OCI-LY3 (cell line): ENCODE measurements around the gene EML1.

Source experiments
- H2AFZ ChIP-seq: fragments of 200-600, 300-600 bp; shearing (Covaris generic); 2 replicates; pipeline ENCODE4 v1.6.0; 2014; ENCODE audit warnings: antibody characterized with exemption, low read depth, low read length
- H3K27ac ChIP-seq: fragments of 200-600, 300-600 bp; sonication (generic); 2 replicates; pipeline ENCODE4 v1.5.1; 2014; ENCODE audit warnings: mild to moderate bottlenecking, low read length, moderate library complexity, mixed read lengths
- H3K27me3 ChIP-seq: fragments of 200-600, 300-600 bp; sonication (generic); 2 replicates; pipeline ENCODE4 v1.6.1; 2014; ENCODE audit warnings: low read depth, low read length, mixed read lengths
- H3K36me3 ChIP-seq: fragments of 200-600, 300-600 bp; sonication (generic); replicated peaks from 2 replicates; pipeline ENCODE3; 2014; ENCODE audit warnings: low read depth, low read length, mixed read lengths
- H3K4me1 ChIP-seq: fragments of 300-600, 200-600 bp; sonication (generic); 2 replicates; pipeline ENCODE4 v1.6.1; 2014; ENCODE audit warnings: low read length, mixed read lengths
- H3K4me2 ChIP-seq: fragments of 200-600, 300-600 bp; sonication (generic); 2 replicates; pipeline ENCODE4 v1.6.1; 2014; ENCODE audit warnings: low read length, mixed read lengths
- H3K4me3 ChIP-seq: fragments of 300-600, 200-600 bp; sonication (generic); 2 replicates; pipeline ENCODE4 v1.5.1; 2014; ENCODE audit warnings: antibody characterized with exemption, mild to moderate bottlenecking, low read length, moderate library complexity
- H3K79me2 ChIP-seq: fragments of 300-600, 200-600 bp; shearing (Covaris generic); 2 replicates; pipeline ENCODE4 v1.6.1; 2014; ENCODE audit warnings: mild to moderate bottlenecking, low read length, mixed read lengths
- H3K9ac ChIP-seq: fragments of 300-600, 200-600 bp; shearing (Covaris generic); 2 replicates; pipeline ENCODE4 v1.6.0; 2014; ENCODE audit warnings: mild to moderate bottlenecking, low read length, moderate library complexity
- H3K9me3 ChIP-seq: fragments of 200-600, 300-600 bp; shearing (Covaris generic); 2 replicates; pipeline ENCODE4 v1.6.1; 2014; ENCODE audit warnings: low read length, mixed read lengths; ENCODE audit not compliant: insufficient read depth
- H4K20me1 ChIP-seq: fragments of 200-600, 300-600 bp; sonication (generic); 2 replicates; pipeline ENCODE4 v1.6.1; 2016; ENCODE audit warnings: low read length, mixed read lengths; ENCODE audit not compliant: insufficient read depth
- EZH2phosphoT487 ChIP-seq: fragments of 200-600 bp; shearing (Covaris generic); IDR thresholded peaks from 2 replicates; pipeline ENCODE4 v1.6.1; 2018; ENCODE audit warnings: antibody characterized with exemption, mixed run types, low read depth
- TF ChIP-seq, protein P1 (sequence below): fragments of 200-600, 300-600 bp; sonication (generic); IDR thresholded peaks from 2 replicates; pipeline ENCODE4 v1.5.1; 2014; ENCODE audit warnings: antibody characterized with exemption, low read length, low read depth

EML1 gene

DNA sequence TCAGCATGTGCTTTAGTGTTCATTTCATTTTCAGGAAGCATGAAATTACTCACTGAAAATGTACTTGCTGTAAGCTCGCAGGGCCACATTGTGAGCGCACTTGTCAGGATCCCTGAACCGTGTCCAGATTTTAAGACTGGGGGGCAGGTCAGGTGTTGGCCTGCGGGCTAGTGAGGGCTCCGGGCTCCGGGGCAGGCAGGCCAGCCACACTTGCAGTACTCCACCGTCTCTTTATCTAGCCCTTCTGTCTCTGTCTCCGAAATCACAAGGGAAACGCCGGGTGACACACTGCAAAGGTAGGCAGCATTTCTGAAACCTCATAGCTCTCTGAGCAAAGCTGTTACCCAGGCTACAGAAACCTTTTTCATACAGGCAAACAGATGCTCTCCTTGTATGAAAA lies 98.7 kb downstream of the EML1 start:
- Histone ChIP-seq H3K27ac (peak overlapping the region; percentile 72), H3K4me1 (peaks cover 30% of the 10 kb centered on the region), H3K36me3 (peaks cover 12% of the 10 kb centered on the region), H4K20me1 (no peaks in the 10 kb centered on the region), H3K4me3 (peak overlapping the region; percentile 66), H3K9me3 (no peaks in the 10 kb centered on the region), H2AFZ (no peak overlapping the region), H3K4me2 (peak overlapping the region; percentile 85), H3K27me3 (no peaks in the 10 kb centered on the region), H3K9ac (peak overlapping the region; percentile 39), H3K79me2 (no peaks in the 10 kb centered on the region)
- TF ChIP-seq EZH2phosphoT487: no peak
- TF ChIP-seq, protein P1, sequence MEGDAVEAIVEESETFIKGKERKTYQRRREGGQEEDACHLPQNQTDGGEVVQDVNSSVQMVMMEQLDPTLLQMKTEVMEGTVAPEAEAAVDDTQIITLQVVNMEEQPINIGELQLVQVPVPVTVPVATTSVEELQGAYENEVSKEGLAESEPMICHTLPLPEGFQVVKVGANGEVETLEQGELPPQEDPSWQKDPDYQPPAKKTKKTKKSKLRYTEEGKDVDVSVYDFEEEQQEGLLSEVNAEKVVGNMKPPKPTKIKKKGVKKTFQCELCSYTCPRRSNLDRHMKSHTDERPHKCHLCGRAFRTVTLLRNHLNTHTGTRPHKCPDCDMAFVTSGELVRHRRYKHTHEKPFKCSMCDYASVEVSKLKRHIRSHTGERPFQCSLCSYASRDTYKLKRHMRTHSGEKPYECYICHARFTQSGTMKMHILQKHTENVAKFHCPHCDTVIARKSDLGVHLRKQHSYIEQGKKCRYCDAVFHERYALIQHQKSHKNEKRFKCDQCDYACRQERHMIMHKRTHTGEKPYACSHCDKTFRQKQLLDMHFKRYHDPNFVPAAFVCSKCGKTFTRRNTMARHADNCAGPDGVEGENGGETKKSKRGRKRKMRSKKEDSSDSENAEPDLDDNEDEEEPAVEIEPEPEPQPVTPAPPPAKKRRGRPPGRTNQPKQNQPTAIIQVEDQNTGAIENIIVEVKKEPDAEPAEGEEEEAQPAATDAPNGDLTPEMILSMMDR: no peak

DNA sequence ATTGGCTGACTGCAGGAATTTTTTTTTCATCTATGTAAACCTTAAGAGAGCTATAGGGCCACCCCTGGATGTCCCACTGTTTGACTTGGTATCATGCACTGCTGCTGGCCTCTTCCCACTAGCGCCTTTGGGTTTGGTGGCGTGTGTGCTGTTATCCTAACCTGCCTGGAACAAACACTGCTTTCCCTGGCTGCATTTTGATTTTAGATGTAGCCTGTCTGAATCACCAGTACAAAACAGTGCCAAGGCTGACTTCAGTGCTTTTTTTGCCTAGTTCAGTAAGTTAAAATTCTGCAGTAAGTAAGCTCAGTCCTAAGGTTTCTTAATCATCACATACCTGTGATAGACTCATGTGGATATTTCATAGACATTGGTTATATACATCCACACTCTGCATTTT lies 99.2 kb downstream of the EML1 start:
- no peaks in the 10 kb centered on the region for H3K79me2 ChIP-seq

DNA sequence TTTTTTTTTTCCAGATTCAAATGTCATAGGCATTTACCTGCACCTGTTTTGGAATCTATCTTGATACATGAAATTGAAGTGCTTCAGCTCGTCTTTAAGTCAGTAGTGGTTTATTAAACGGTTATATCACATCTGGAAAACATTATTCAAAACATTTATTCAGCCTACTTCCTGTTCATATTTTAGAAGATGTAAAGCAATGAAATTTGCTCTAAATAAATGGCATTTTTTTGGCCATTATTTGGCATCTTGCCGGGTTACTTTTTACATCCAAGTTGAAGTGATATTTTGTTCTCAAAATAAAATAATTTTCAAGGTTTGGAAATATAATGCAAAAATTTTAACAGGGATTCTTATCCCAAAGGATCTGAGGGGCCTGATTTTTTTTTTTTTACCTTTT lies 103.1 kb downstream of the EML1 start:
- H3K27ac ChIP-seq: no peak overlapping the region
- H3K4me1 ChIP-seq: peaks cover 15% of the 10 kb centered on the region
- H4K20me1 ChIP-seq: no peaks in the 10 kb centered on the region
- no peaks in the 10 kb centered on the region for H3K27me3 ChIP-seq
- no peak overlapping the region for H3K4me3 ChIP-seq
- TF ChIP-seq, protein P1: no peak
- TF ChIP-seq EZH2phosphoT487: no peak
- no peak overlapping the region for H3K4me2 ChIP-seq
- peaks cover 22% of the 10 kb centered on the region for H3K36me3 ChIP-seq
- no peaks in the 10 kb centered on the region for H3K9me3 ChIP-seq
- H3K9ac ChIP-seq: no peak overlapping the region
- no peaks in the 10 kb centered on the region for H3K79me2 ChIP-seq
- H2AFZ ChIP-seq: no peak overlapping the region

More for the DNA sequence above, 99.2 kb downstream of the EML1 start:
- Histone ChIP-seq H3K27ac (peak overlapping the region; percentile 72), H3K27me3 (no peaks in the 10 kb centered on the region), H3K9me3 (no peaks in the 10 kb centered on the region), H3K36me3 (peaks cover 12% of the 10 kb centered on the region), H4K20me1 (no peaks in the 10 kb centered on the region), H3K4me2 (peak overlapping the region; percentile 85), H3K4me3 (peak overlapping the region; percentile 66), H3K9ac (peak overlapping the region; percentile 39), H3K4me1 (peaks cover 30% of the 10 kb centered on the region), H2AFZ (no peak overlapping the region)
- TF ChIP-seq, protein P1: no peak
- TF ChIP-seq EZH2phosphoT487: no peak

DNA sequence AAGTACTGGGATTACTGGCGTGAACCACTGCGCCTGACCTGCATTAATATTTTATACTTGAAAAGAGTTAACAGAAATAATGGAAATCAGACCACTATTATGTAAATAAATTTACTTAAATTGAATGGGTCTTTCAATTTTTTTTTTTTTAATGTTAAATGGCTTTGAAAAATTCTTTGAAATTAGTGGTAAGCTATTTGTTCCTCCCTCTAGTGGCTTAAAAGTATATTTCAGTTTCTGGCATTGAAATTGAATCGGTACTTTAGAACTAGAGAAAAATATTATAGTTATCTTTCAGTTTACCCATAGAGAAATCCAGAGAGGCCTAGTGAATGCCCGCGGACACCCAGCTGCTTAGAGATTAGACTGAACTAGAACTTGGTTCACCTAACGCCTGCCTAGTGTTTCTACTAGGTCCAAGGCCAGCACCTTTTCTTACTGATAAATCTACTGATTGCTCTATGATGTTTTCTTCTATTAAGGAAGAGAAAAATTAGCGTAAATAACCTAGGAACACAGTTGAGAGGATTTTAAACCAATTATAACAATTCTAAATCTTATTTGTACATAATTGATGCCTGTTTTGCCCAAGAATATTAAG lies 106.5 kb downstream of the EML1 start:
- no peaks in the 10 kb centered on the region for H3K4me1 ChIP-seq
- H3K4me3 ChIP-seq: no peak overlapping the region
- TF ChIP-seq, protein P1: peak; percentile 56
- TF ChIP-seq EZH2phosphoT487: no peak
- H3K9ac ChIP-seq: no peak overlapping the region
- peaks cover 42% of the 10 kb centered on the region for H3K36me3 ChIP-seq
- no peak overlapping the region for H3K27ac ChIP-seq
- H2AFZ ChIP-seq: no peak overlapping the region
- no peaks in the 10 kb centered on the region for H4K20me1 ChIP-seq
- no peaks in the 10 kb centered on the region for H3K27me3 ChIP-seq
- H3K9me3 ChIP-seq: peaks cover 8% of the 10 kb centered on the region
- H3K79me2 ChIP-seq: no peaks in the 10 kb centered on the region
- no peak overlapping the region for H3K4me2 ChIP-seq
